H1 (cell line): Measurements from ENCODE around the gene SOSTDC1. TPM values are rescaled to one million over a fixed set of nuclear protein-coding genes. Genes with fewer than 3 reads are reported as not detected.

Experiments used
- GTF2F1 ChIP-seq: IDR thresholded peaks from 2 replicates; pipeline ENCODE4 v1.6.1; 2012; ENCODE audit warnings: low read depth, low read length, improper control_type of control experiment, borderline replicate concordance
- POLR2AphosphoS5 ChIP-seq: IDR thresholded peaks from 2 replicates; pipeline ENCODE4 v1.6.1; 2011; ENCODE audit warnings: low read depth, low read length
- POU5F1 ChIP-seq: IDR thresholded peaks from 2 replicates; pipeline ENCODE4 v1.6.1; 2011; ENCODE audit warnings: low read depth, mild to moderate bottlenecking, low read length, moderate library complexity
- RBBP5 ChIP-seq: IDR thresholded peaks from 2 replicates; pipeline ENCODE4 v1.7.1; 2012; ENCODE audit warnings: low read depth, mild to moderate bottlenecking, inconsistent platforms, low read length, moderate library complexity, borderline replicate concordance
- RNF2 ChIP-seq: fragments of 200-900, 300-1000 bp; sonication (generic); IDR thresholded peaks from 2 replicates; pipeline ENCODE4 v1.7.1; 2016; ENCODE audit warnings: borderline replicate concordance, low read depth, mild to moderate bottlenecking, antibody characterized with exemption, low read length; ENCODE audit not compliant: poor library complexity, severe bottlenecking; ENCODE audit errors: missing control alignments
- RXRA ChIP-seq: IDR thresholded peaks from 2 replicates; pipeline ENCODE4 v1.6.1; 2011; ENCODE audit warnings: low read depth, mild to moderate bottlenecking, low read length, moderate library complexity; ENCODE audit not compliant: insufficient read depth
- SIX5 ChIP-seq: IDR thresholded peaks from 2 replicates; pipeline ENCODE4 v1.6.1; 2011; ENCODE audit warnings: mild to moderate bottlenecking, low read depth, low read length
- TAF7 ChIP-seq: optimal IDR thresholded peaks from 2 replicates; pipeline ENCODE3; 2011; ENCODE audit warnings: low read depth, mild to moderate bottlenecking, inconsistent platforms, low read length, moderate library complexity, borderline replicate concordance
- TCF12 ChIP-seq: IDR thresholded peaks from 2 replicates; pipeline ENCODE4 v1.6.1; 2011; ENCODE audit warnings: low read depth, mild to moderate bottlenecking, low read length
- ZNF274 ChIP-seq: IDR thresholded peaks from 2 replicates; pipeline ENCODE4 v1.7.0; 2012; ENCODE audit warnings: low read length, borderline replicate concordance; ENCODE audit errors: extremely low read depth
- polyA plus RNA-seq, 7 experiments: library from polyadenylated mRNA; depleted of rRNA in 3 of 7; stranded (reverse) in 5 of 7; unstranded in 2 of 7; fragments of >200 nt in 5 of 7; fragments of 200-250 nt in 2 of 7; gene quantifications; 1 replicate in 5 of 7; 2 replicates in 1 of 7; 4 replicates in 1 of 7; pipeline versions ENCODE4 v1.2.1 to v1.2.3, GENCODE V29; 2011 to 2013; ENCODE audit warnings: missing spikeins in 2 of 7, mixed read lengths in 2 of 7
- total RNA-seq: library from RNA; stranded (reverse); fragmentation: NEBNext Ultra II Directional; extraction: Animal tissue kit (Norgen Biotek cat#: 25700); gene quantifications from 2 replicates; pipeline ENCODE4 v1.2.1, GENCODE V29; 2021
- TF ChIP-seq, protein P1 (sequence below): fragments of 300-600 bp; sonication (generic); IDR thresholded peaks from 2 replicates; pipeline ENCODE4 v1.7.1; 2012; ENCODE audit warnings: low read length, moderate library complexity, mild to moderate bottlenecking, inconsistent platforms; ENCODE audit not compliant: insufficient replicate concordance

Gene SOSTDC1
- total and polyA plus RNA-seq, 2 of the 8 experiments (the other 6 are each of a cell fraction or from before 2014, with no cell fraction given): 0.35 to 0.79 TPM

DNA sequence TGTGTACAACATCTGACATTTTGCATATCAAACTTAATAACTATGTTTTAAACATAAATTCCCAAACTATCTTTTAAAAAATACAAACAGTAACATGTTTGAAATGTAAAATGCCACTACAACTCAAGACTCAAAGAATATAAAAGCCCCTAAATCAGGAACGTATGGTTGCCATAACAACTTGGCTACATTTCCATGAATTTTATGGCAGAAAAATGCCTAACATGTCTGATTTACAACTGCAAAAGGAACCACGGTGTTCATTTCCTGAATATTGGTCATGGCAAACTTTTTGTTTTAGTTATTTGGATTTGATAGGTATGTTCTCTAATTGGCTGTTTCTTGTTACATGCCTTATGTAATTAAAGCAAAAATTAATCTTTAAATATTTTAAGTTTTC, 2.0 kb downstream of the SOSTDC1 start (continued):
- TF ChIP-seq, protein P1, sequence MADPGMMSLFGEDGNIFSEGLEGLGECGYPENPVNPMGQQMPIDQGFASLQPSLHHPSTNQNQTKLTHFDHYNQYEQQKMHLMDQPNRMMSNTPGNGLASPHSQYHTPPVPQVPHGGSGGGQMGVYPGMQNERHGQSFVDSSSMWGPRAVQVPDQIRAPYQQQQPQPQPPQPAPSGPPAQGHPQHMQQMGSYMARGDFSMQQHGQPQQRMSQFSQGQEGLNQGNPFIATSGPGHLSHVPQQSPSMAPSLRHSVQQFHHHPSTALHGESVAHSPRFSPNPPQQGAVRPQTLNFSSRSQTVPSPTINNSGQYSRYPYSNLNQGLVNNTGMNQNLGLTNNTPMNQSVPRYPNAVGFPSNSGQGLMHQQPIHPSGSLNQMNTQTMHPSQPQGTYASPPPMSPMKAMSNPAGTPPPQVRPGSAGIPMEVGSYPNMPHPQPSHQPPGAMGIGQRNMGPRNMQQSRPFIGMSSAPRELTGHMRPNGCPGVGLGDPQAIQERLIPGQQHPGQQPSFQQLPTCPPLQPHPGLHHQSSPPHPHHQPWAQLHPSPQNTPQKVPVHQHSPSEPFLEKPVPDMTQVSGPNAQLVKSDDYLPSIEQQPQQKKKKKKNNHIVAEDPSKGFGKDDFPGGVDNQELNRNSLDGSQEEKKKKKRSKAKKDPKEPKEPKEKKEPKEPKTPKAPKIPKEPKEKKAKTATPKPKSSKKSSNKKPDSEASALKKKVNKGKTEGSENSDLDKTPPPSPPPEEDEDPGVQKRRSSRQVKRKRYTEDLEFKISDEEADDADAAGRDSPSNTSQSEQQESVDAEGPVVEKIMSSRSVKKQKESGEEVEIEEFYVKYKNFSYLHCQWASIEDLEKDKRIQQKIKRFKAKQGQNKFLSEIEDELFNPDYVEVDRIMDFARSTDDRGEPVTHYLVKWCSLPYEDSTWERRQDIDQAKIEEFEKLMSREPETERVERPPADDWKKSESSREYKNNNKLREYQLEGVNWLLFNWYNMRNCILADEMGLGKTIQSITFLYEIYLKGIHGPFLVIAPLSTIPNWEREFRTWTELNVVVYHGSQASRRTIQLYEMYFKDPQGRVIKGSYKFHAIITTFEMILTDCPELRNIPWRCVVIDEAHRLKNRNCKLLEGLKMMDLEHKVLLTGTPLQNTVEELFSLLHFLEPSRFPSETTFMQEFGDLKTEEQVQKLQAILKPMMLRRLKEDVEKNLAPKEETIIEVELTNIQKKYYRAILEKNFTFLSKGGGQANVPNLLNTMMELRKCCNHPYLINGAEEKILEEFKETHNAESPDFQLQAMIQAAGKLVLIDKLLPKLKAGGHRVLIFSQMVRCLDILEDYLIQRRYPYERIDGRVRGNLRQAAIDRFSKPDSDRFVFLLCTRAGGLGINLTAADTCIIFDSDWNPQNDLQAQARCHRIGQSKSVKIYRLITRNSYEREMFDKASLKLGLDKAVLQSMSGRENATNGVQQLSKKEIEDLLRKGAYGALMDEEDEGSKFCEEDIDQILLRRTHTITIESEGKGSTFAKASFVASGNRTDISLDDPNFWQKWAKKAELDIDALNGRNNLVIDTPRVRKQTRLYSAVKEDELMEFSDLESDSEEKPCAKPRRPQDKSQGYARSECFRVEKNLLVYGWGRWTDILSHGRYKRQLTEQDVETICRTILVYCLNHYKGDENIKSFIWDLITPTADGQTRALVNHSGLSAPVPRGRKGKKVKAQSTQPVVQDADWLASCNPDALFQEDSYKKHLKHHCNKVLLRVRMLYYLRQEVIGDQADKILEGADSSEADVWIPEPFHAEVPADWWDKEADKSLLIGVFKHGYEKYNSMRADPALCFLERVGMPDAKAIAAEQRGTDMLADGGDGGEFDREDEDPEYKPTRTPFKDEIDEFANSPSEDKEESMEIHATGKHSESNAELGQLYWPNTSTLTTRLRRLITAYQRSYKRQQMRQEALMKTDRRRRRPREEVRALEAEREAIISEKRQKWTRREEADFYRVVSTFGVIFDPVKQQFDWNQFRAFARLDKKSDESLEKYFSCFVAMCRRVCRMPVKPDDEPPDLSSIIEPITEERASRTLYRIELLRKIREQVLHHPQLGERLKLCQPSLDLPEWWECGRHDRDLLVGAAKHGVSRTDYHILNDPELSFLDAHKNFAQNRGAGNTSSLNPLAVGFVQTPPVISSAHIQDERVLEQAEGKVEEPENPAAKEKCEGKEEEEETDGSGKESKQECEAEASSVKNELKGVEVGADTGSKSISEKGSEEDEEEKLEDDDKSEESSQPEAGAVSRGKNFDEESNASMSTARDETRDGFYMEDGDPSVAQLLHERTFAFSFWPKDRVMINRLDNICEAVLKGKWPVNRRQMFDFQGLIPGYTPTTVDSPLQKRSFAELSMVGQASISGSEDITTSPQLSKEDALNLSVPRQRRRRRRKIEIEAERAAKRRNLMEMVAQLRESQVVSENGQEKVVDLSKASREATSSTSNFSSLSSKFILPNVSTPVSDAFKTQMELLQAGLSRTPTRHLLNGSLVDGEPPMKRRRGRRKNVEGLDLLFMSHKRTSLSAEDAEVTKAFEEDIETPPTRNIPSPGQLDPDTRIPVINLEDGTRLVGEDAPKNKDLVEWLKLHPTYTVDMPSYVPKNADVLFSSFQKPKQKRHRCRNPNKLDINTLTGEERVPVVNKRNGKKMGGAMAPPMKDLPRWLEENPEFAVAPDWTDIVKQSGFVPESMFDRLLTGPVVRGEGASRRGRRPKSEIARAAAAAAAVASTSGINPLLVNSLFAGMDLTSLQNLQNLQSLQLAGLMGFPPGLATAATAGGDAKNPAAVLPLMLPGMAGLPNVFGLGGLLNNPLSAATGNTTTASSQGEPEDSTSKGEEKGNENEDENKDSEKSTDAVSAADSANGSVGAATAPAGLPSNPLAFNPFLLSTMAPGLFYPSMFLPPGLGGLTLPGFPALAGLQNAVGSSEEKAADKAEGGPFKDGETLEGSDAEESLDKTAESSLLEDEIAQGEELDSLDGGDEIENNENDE: no peak
- TF ChIP-seq RNF2: no peak
- TF ChIP-seq POU5F1: no peak
- no peak for TF ChIP-seq ZNF274
- TF ChIP-seq RBBP5: no peak
- TF ChIP-seq GTF2F1: no peak
- no peak for TF ChIP-seq TAF7
- TF ChIP-seq TCF12: no peak
- no peak for TF ChIP-seq SIX5
- TF ChIP-seq POLR2AphosphoS5: no peak
- TF ChIP-seq RXRA: no peak
